NCI-H2196 treated with DMSO at 0.1 percent for 48 hours (cell line): ENCODE measurements around the gene NPY.

Experiments used
- DNase-seq: peaks from one replicate; lab custom pipeline; 2025; ENCODE audit not compliant: unreplicated experiment; lab: John Stamatoyannopoulos, UW

Gene NPY

GRCh38 chr7:24313777-24314176 is 29.8 kb downstream of the NPY start:
- DNase-seq = no peak

GRCh38 chr7:24316340-24316739 is 32.4 kb downstream of the NPY start:
- DNase-seq = no peak

DNA sequence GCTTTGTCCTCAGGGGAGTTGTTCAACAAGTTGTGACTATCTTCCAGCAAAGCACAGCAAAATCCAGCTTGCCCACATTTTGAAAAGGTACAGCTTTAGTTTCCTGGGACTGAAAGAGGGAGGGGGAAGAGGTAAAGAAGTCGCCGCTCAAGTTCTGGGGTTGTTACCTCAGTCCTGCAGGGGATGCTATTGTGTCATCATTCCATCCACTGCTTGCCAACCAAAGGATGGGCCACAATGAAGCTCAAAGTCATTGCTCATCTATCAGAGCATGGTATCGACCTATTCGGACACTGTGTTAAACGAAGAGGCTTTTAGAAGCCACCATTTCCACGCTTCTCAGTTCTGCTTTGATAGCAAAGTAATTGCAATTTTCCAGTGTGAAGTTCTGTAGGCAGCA is 34.3 kb downstream of the NPY start:
- no peak for DNase-seq

DNA sequence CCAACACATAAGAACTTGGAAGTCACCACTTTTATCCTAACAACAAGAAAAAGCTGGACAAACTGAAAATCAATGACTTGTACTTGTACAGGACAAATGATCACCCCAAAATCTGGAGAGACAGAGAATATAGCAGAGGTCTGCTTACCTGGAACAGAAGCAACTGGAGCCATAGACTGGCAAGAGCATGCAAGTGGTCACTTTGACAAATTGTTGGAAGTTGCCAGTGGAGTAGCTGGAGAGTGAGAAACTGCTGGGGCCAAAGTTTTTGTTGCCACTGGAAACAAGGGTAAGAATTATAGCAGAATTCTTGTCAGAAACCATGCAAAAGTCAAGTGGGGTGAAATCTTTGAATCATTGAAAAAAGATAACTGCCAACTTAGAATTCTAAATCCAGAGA is 35.2 kb downstream of the NPY start:
- no peak for DNase-seq

- DNase-seq = no peak
Measured at GRCh38 chr7:24323961-24324480, 40.0 kb downstream of the NPY start.

- DNase-seq = no peak
Measured at GRCh38 chr7:24325708-24326107, 41.7 kb downstream of the NPY start.

- DNase-seq = no peak
Measured at GRCh38 chr7:24328050-24328449, 44.1 kb downstream of the NPY start.

DNA sequence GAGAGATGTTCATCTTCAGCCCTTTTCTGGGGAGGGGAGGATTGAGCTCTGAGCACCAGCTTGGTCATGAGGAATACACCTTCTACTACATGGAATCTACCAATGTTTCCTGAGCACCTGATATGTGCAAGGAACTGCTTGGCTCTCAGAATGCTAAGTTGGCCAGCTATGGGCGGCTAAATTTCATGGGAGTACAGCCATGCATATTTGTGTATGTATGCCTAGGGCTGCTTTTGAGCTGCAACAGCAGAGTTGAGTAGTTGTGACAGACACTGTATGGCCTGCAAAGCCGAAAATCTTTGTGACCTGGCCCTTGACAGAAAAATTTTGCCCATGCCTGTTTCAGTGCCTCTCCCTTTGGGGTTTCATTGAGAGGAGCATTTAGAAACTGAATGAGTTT is 44.9 kb downstream of the NPY start:
- no peak for DNase-seq

DNA sequence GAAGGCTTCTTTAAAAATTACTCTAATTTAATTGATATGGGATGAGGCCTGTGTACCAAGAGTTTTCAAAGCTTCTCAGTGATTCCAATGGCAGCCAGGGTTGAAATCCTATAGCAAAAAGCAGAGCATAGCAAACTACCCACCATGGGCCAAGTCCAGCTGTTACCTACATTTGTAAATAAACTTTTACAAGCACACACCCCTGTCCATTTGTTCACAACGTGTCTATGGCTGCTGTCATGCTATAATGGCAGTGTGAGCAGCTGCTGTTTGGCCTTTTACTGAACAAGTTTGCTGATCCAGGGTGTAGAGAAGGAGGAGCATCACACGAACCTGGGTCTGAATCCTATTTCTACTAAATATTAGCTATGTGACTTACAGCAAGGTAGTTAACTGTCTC is 50.0 kb downstream of the NPY start:
- no peak for DNase-seq

- no peak for DNase-seq
Measured at GRCh38 chr7:24334627-24335026, 50.6 kb downstream of the NPY start.

DNA sequence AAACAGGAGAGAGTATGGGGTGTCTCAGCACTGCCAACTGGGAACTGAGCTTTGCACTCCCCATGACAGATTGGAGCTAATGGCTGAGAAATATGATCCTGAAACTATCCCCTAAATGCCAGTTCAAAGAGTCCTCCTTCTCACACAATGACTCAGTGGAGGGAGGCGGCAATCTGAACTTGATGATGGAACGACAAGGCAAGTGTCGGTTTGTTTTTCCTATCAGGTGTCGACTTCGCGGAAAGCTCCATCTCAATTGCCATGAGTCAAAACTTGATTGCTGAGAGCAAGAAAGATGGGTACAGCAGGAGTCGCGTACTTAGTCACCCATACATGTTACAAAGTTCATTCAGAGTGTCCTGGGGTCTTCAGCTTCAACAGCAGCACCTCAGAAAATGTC is 52.5 kb downstream of the NPY start:
- DNase-seq = no peak

- DNase-seq = no peak
Measured at GRCh38 chr7:24337180-24337579, 53.2 kb downstream of the NPY start.

GRCh38 chr7:24339575-24339974 is 55.6 kb downstream of the NPY start:
- DNase-seq = no peak

GRCh38 chr7:24340727-24341126 is 56.7 kb downstream of the NPY start:
- DNase-seq = no peak
